Naive thymus-derived CD8-positive, alpha-beta T cell (primary cell): Measurements from ENCODE around the gene ATP7B. TPM values are rescaled to one million over a fixed set of nuclear protein-coding genes. Genes with fewer than 3 reads are reported as not detected.
A peak's percentile ranks its signal among the peaks of the same experiment; 100 is the strongest.

Experiments used
- ATAC-seq, 2 donors: fragments of 150-1000 bp; cut with Tn5 transposase in 1 of 2; sonication (Bioruptor Pico), chemical (Tn5 transposase) in 1 of 2; 1 replicate in 1 of 2; 2 replicates in 1 of 2; pipeline ENCODE4 v1.10.0; 2021; ENCODE audit warnings: mild to moderate bottlenecking in 2 of 2, moderate library complexity in 2 of 2
- POLR2A ChIA-PET: fragments of 350-600 bp; sonication (Branson Sonifier 250); formaldehyde crosslinking; loops from one replicate; lab custom pipeline; 2021; ENCODE audit warnings: antibody characterized with exemption; lab: Charles Lee
- DNase-seq, 10 donors: peaks; one replicate each; pipeline versions ENCODE4 v3.0.0 to v3.0.0-alpha.2; 2020 to 2022
- H3K27ac Mint-ChIP-seq, 10 donors: one replicate each; pipeline ENCODE4 v1.8.0; 2020 to 2022; ENCODE audit warnings: mild to moderate bottlenecking in 10 of 10, mixed read lengths in 10 of 10, moderate library complexity in 4 of 10, inconsistent platforms in 1 of 10
- H3K27me3 Mint-ChIP-seq, 5 donors: one replicate each; pipeline ENCODE4 v1.8.0; 2021 to 2022; ENCODE audit warnings: mixed read lengths in 5 of 5
- H3K36me3 Mint-ChIP-seq, 3 donors: one replicate each; pipeline ENCODE4 v1.8.0; 2020 to 2022; ENCODE audit warnings: mixed read lengths in 3 of 3, mild to moderate bottlenecking in 2 of 3, inconsistent platforms in 1 of 3
- H3K4me1 Mint-ChIP-seq, 4 donors: one replicate each; pipeline ENCODE4 v1.8.0; 2021 to 2022; ENCODE audit warnings: mixed read lengths in 4 of 4
- H3K4me3 Mint-ChIP-seq, 10 donors: one replicate each; pipeline ENCODE4 v1.8.0; 2020 to 2022; ENCODE audit warnings: mild to moderate bottlenecking in 10 of 10, mixed read lengths in 10 of 10, moderate library complexity in 6 of 10, inconsistent platforms in 1 of 10
- H3K9me3 Mint-ChIP-seq, 9 donors: one replicate each; pipeline ENCODE4 v1.8.0; 2020 to 2022; ENCODE audit warnings: mixed read lengths in 9 of 9, mild to moderate bottlenecking in 3 of 9, inconsistent platforms in 1 of 9, moderate library complexity in 1 of 9
- polyA plus RNA-seq, 3 donors: library from polyadenylated mRNA; unstranded; fragments of 300-500 nt; fragmentation: Illumina TruSeq; gene quantifications; one replicate each; pipeline ENCODE4 v1.2.3, GENCODE V29; 2021
- total RNA-seq, 8 experiments: library from RNA in 2 of 8; stranded (reverse) in 2 of 8; gene quantifications; one replicate each; pipeline ENCODE4 v1.2.3 and lab custom pipeline; 2021 to 2026

ATP7B gene
- total and polyA plus RNA-seq, 5 experiments from 2014 or later, result 0.06 to 1.7 (median 0.29) TPM

GRCh38 chr13:51922771-51923480 lies 88.3 kb downstream of the ATP7B start:
- Mint-ChIP-seq H3K4me3 (no peak overlapping the region), H3K27ac (no peak overlapping the region), H3K4me1 (peaks cover 0 to 4% (median 3%) of the 10 kb centered on the region in 4 donors), H3K36me3 (no peaks in the 10 kb centered on the region), H3K27me3 (peaks cover 0 to 13% (median 2%) of the 10 kb centered on the region in 5 donors), H3K9me3 (peaks cover 0 to 1% (median 0%) of the 10 kb centered on the region in 9 donors)
- DNase-seq (no peak), ATAC-seq (no peak)
- POLR2A ChIA-PET, result no interaction called here

- ATAC-seq (no peak), DNase-seq (no peak)
- Mint-ChIP-seq H3K4me1 (peaks cover 0 to 4% (median 3%) of the 10 kb centered on the region in 4 donors), H3K27me3 (peaks cover 0 to 13% (median 2%) of the 10 kb centered on the region in 5 donors), H3K27ac (no peak overlapping the region), H3K4me3 (no peak overlapping the region), H3K9me3 (peaks cover 0 to 1% (median 0%) of the 10 kb centered on the region in 9 donors), H3K36me3 (no peaks in the 10 kb centered on the region)
- POLR2A ChIA-PET, result no interaction called here
These were observed 89.2 kb downstream of the ATP7B start for GRCh38 chr13:51921790-51922740.

DNA sequence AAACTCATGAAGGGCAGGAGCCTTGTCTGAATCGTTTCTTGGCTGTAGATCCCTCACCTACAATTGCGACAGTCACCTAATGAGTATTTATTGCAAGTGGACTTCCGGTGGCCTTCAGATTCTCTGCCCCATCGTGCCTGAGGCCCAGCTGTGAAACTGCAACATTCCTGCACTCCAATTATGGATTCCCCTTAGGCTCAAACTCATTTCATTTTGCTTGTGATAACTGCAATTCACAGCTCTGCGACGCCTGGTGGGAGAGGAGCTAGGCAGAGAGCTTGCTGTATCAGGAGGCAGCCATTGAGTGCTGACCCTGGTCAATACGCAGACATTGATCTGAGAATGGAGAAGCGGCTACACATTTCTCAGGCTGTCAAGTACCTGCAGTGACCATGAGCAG lies 90.5 kb downstream of the ATP7B start:
- POLR2A ChIA-PET, result no interaction called here
- no peaks in the 10 kb centered on the region for H3K36me3 Mint-ChIP-seq

GRCh38 chr13:51920267-51920666 lies 91.0 kb downstream of the ATP7B start:
- H3K36me3 Mint-ChIP-seq, result no peaks in the 10 kb centered on the region
- peaks cover 0 to 12% (median 0%) of the 10 kb centered on the region in 5 donors for H3K27me3 Mint-ChIP-seq
- H3K27ac Mint-ChIP-seq, result no peak overlapping the region
- POLR2A ChIA-PET, result no interaction called here
- no peak for ATAC-seq
- peaks cover 0 to 4% (median 2%) of the 10 kb centered on the region in 4 donors for H3K4me1 Mint-ChIP-seq
- DNase-seq, result no peak
- H3K4me3 Mint-ChIP-seq, result no peak overlapping the region
- H3K9me3 Mint-ChIP-seq, result peaks cover 0 to 1% (median 0%) of the 10 kb centered on the region in 9 donors

More for the DNA sequence above, 90.5 kb downstream of the ATP7B start:
- Mint-ChIP-seq H3K4me1 (peaks cover 0 to 4% (median 2%) of the 10 kb centered on the region in 4 donors), H3K4me3 (no peak overlapping the region), H3K27ac (peak overlapping the region in 2 of 10 donors; percentile 28 to 47), H3K27me3 (peaks cover 0 to 13% (median under 1%) of the 10 kb centered on the region in 5 donors), H3K9me3 (peaks cover 0 to 1% (median 0%) of the 10 kb centered on the region in 9 donors)
- no peak for DNase-seq
- ATAC-seq, result no peak

DNA sequence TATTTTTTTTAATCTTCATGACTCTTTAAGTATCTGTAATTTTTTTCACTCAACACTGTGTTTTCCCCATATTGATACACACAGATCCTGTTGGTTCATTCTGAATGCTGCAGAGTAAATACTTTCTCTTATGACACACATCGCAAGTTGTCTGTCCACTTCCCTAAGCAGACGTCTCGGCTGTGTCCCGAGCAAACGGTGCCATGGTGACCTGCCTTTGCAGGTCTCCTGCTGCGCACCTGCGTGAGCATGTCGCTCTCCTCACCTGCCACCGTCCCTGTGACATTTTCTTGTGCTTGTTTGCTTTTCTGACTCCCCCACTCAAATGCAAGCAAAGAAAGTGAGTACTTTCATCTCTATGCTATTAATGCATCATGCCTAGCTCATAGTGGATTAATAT lies 91.7 kb downstream of the ATP7B start:
- peaks cover 0 to 8% (median 0%) of the 10 kb centered on the region in 5 donors for H3K27me3 Mint-ChIP-seq
- H3K4me3 Mint-ChIP-seq, result no peak overlapping the region
- ATAC-seq, result no peak
- no peak for DNase-seq
- peaks cover 0 to 1% (median 0%) of the 10 kb centered on the region in 9 donors for H3K9me3 Mint-ChIP-seq
- no peak overlapping the region for H3K27ac Mint-ChIP-seq
- H3K36me3 Mint-ChIP-seq, result no peaks in the 10 kb centered on the region
- peaks cover 0 to 4% (median 2%) of the 10 kb centered on the region in 4 donors for H3K4me1 Mint-ChIP-seq
- POLR2A ChIA-PET, result no interaction called here

GRCh38 chr13:51916962-51917361 lies 94.3 kb downstream of the ATP7B start:
- H3K36me3 Mint-ChIP-seq, result no peaks in the 10 kb centered on the region
- DNase-seq, result no peak
- H3K9me3 Mint-ChIP-seq, result no peaks in the 10 kb centered on the region
- no peak overlapping the region for H3K27ac Mint-ChIP-seq
- H3K27me3 Mint-ChIP-seq, result peaks cover 0 to 19% (median 2%) of the 10 kb centered on the region in 5 donors
- ATAC-seq, result no peak
- POLR2A ChIA-PET, result no interaction called here
- H3K4me1 Mint-ChIP-seq, result peaks cover 0 to 3% (median under 1%) of the 10 kb centered on the region in 4 donors
- no peak overlapping the region for H3K4me3 Mint-ChIP-seq

DNA sequence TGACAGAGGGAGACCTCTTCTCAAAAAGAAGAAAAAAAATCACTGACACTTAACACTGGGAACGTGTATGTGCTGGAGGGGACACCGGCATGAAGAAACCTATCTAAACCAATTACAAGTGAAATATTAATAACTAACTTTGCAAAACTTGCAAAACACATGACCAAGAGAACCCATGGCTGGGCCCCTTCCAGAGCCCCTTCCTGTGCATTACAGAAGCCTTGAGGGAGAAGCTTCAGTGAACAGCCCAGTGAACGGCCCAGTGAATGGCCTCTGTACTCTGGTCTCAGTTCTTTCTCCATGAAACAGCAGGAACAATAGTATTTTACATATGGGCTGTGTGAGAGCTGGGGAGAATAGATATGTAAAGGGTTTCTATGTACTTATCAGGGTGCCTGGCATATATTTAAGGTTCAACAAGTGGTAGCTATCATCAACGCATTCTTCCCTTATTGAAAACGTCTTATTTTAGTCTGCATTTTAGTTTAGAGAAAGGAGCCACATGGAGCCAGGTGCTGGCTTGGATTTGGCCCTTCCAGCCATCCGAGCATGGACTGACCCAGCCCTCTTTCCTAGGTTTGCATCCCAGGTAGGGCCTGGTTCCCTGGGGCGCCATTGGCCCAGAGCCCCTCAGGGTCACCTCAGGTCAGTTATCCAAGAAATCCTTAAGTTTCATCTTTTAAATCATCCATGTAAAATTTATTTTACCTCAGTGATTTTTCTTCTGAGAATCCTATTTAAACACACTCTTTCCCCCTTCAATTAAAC lies 95.0 kb downstream of the ATP7B start:
- Mint-ChIP-seq H3K27me3 (peaks cover 0 to 19% (median 2%) of the 10 kb centered on the region in 5 donors), H3K4me3 (no peak overlapping the region), H3K36me3 (no peaks in the 10 kb centered on the region), H3K4me1 (peaks cover 0 to 6% (median 0%) of the 10 kb centered on the region in 4 donors), H3K27ac (no peak overlapping the region), H3K9me3 (no peaks in the 10 kb centered on the region)
- POLR2A ChIA-PET, result no interaction called here
- DNase-seq (no peak), ATAC-seq (no peak)

GRCh38 chr13:51914137-51914493 lies 97.1 kb downstream of the ATP7B start:
- Mint-ChIP-seq H3K9me3 (no peaks in the 10 kb centered on the region), H3K27me3 (peaks cover 0 to 19% (median 2%) of the 10 kb centered on the region in 5 donors), H3K4me3 (no peak overlapping the region), H3K36me3 (no peaks in the 10 kb centered on the region), H3K4me1 (peaks cover 0 to 6% (median 3%) of the 10 kb centered on the region in 4 donors), H3K27ac (peak overlapping the region in 1 of 10 donors; percentile 26)
- POLR2A ChIA-PET, result no interaction called here
- no peak for DNase-seq
- ATAC-seq, result no peak

DNA sequence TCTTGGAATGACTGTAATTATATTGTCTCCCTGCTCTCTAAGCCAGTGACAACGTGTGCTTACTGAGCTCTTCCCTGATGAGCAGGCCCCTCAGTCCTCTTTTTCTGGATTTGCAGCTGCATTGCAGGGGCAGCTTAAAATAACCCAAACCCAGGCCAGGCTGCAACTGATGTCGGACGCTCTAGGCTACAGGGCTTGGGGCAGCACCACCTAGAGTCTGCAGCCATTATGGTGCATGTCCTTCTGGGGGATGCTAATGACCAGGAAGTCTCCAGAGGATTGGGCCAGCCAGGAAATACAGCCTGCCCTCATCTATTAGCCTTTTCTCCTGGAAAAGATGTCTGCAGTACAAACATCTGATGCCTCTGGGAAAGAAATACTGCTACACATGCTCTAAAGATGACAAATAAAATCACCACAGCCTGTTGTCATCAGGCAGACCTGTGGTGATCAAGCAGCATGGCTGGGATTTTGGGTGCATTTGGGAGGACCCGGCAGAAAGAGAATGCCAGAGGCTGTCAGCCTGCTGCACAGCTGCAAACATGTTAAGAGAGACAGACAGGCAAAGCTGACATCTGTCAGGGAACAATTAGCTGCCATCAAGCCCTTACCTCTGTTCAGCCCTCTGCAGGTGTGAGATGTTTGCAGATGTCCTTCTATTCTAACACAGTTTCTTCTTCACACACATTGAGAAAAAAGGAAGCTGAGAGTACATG lies 97.7 kb downstream of the ATP7B start:
- ATAC-seq (no peak), DNase-seq (no peak)
- H3K36me3 Mint-ChIP-seq, result no peaks in the 10 kb centered on the region
- POLR2A ChIA-PET, result no interaction called here
- H3K4me1 Mint-ChIP-seq, result peaks cover 0 to 6% (median 3%) of the 10 kb centered on the region in 4 donors
- H3K27me3 Mint-ChIP-seq, result peaks cover 0 to 19% (median 2%) of the 10 kb centered on the region in 5 donors
- no peak overlapping the region for H3K4me3 Mint-ChIP-seq
- H3K9me3 Mint-ChIP-seq, result no peaks in the 10 kb centered on the region
- peak overlapping the region in 1 of 10 donors; percentile 26 for H3K27ac Mint-ChIP-seq

DNA sequence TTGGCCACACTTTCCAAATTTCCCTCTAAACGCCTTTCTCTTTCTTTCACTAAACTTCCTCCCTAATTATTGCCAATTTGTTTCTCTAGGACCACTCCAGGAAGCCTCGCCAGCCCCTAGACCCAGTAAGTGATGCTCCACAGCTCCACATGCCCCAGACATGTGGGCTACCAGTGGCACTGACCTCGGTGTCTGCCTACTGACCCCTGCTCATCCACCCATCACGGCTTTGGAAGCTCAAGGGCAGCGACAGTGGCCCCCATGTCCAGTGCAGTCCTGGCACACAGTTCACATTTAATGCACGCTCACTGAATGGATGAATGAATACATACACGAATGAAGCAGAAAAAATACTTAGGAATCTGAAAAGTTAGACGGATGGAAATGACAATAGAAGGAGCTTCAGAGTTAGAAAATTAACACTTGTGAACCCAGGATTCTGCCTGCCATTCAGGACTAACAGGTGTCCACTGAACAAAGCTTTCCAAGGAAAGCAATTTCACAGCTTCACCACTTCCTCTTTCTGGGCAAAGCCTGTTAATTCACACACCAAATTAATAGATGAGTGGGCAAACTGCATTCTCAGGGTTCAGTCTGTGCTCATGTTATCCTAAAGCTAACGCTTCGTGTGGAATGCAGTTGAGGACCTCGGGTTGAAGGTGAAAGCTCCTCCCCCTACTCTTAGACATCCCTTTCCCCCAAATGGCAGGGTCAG lies 98.6 kb downstream of the ATP7B start:
- DNase-seq (no peak), ATAC-seq (no peak)
- H3K4me3 Mint-ChIP-seq, result no peak overlapping the region
- no peaks in the 10 kb centered on the region for H3K9me3 Mint-ChIP-seq
- H3K27me3 Mint-ChIP-seq, result peaks cover 0 to 19% (median 2%) of the 10 kb centered on the region in 5 donors
- POLR2A ChIA-PET, result interaction anchor here (1.0 kb wide), 1 partner anchor 11 kb away, joined by 3 read pairs; no protein-coding TSS in a partner anchor
- peak overlapping the region in 1 of 10 donors; percentile 24 for H3K27ac Mint-ChIP-seq
- H3K4me1 Mint-ChIP-seq, result peaks cover 0 to 6% (median 3%) of the 10 kb centered on the region in 4 donors
- H3K36me3 Mint-ChIP-seq, result no peaks in the 10 kb centered on the region

DNA sequence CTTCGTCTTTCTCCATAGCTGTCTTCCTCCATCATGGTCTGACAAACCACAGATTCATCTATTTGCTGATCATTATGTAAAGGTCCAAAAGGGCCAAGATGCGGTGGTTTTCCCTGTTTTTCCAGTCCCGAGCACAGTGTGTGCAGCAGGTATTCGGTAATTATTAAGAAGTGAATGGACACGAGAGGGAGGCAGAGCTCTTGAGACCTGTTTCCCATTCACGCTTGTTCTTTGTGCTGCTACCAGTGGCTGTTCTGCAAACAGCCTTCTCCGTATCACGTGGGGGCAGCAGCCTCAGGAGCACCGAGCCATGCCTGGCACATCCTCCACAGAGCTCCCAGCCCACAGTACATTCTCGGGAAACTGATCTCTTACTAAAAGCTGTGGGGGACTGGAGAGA lies 99.2 kb downstream of the ATP7B start:
- peaks cover 0 to 6% (median 3%) of the 10 kb centered on the region in 4 donors for H3K4me1 Mint-ChIP-seq
- H3K27ac Mint-ChIP-seq, result peak overlapping the region in 3 of 10 donors; percentile 13 to 56 (median 24)
- no peak overlapping the region for H3K4me3 Mint-ChIP-seq
- H3K9me3 Mint-ChIP-seq, result no peaks in the 10 kb centered on the region
- peaks cover 0 to 19% (median 2%) of the 10 kb centered on the region in 5 donors for H3K27me3 Mint-ChIP-seq
- DNase-seq, result no peak
- ATAC-seq, result no peak
- POLR2A ChIA-PET, result interaction anchor here (1.0 kb wide), 1 partner anchor 12 kb away, joined by 3 read pairs; no protein-coding TSS in a partner anchor
- H3K36me3 Mint-ChIP-seq, result no peaks in the 10 kb centered on the region
